ENCODE data around the gene NHLH2.

GRCh38 chr1:115832651-115833050 lies 8.3 kb downstream of the NHLH2 start:
- TF ChIP-seq EZH2 (IDR thresholded peaks at IDR 0.05; ENCODE audit: borderline replicate concordance, insufficient read depth, low read depth, low read length, poor library complexity, severe bottlenecking): no peak
- TF ChIP-seq CTCF (IDR thresholded peaks at IDR 0.05): no peak
